PC-3 (cell line): ENCODE data around the gene CCNG2. TPM values are rescaled to one million over a fixed set of nuclear protein-coding genes. Genes with fewer than 3 reads are reported as not detected.

ENCODE experiments used
- ATAC-seq: fragments of 200-7000 bp; cut with Tn5 transposase; 2 replicates; pipeline ENCODE4 v1.9.1; 2020; ENCODE audit warnings: mild to moderate bottlenecking, moderate library complexity
- BruUV-seq: library from RNA; stranded (reverse); fragments of 400-500 nt; replicated peaks from 2 replicates; lab custom pipeline; 2021; lab: Mats Ljungman, UMichigan
- CTCF ChIA-PET: fragments of 300-600 bp; sonication (Branson Sonifier 250); formaldehyde crosslinking; loops from one replicate; lab custom pipeline; 2022; ENCODE audit warnings: antibody characterized with exemption; lab: Charles Lee
- POLR2A ChIA-PET: fragments of 300-600 bp; sonication (Branson Sonifier 250); formaldehyde crosslinking; loops from one replicate; lab custom pipeline; 2022; ENCODE audit warnings: antibody characterized with exemption; ENCODE audit not compliant: unreplicated experiment; lab: Charles Lee
- DNase-seq: peaks from one replicate; pipeline ENCODE4 v3.0.0-alpha.2; 2015
- H2AFZ ChIP-seq: fragments of 300-600 bp; sonication (generic); 2 replicates; pipeline ENCODE4 v1.6.0; 2016; ENCODE audit warnings: antibody characterized with exemption, low read length
- H3F3A ChIP-seq: fragments of 300-600 bp; sonication (generic); one replicate; pipeline ENCODE4 v1.6.0; 2017; ENCODE audit warnings: antibody characterized with exemption, low read length, control low read depth, mild to moderate bottlenecking; ENCODE audit not compliant: unreplicated experiment
- H3K27ac ChIP-seq: fragments of 300-600 bp; sonication (generic); 2 replicates; pipeline ENCODE4 v1.5.1; 2016; ENCODE audit warnings: mild to moderate bottlenecking, low read length
- H3K27me3 ChIP-seq: fragments of 300-600 bp; sonication (generic); 2 replicates; pipeline ENCODE4 v1.6.1; 2016; ENCODE audit warnings: low read length, mixed read lengths
- H3K36me3 ChIP-seq: fragments of 300-600 bp; sonication (generic); 2 replicates; pipeline ENCODE4 v1.6.1; 2016; ENCODE audit warnings: low read depth, mixed run types, low read length, mixed read lengths
- H3K4me1 ChIP-seq: fragments of 300-600 bp; sonication (generic); 2 replicates; pipeline ENCODE4 v1.5.1; 2016; ENCODE audit warnings: low read length; ENCODE audit not compliant: insufficient read depth
- H3K4me2 ChIP-seq: fragments of 300-600 bp; sonication (generic); 2 replicates; pipeline ENCODE4 v1.6.0; 2016; ENCODE audit warnings: low read length
- H3K4me3 ChIP-seq: fragments of 300-600 bp; sonication (generic); 2 replicates; pipeline ENCODE4 v1.5.1; 2016; ENCODE audit warnings: mild to moderate bottlenecking, low read length, mixed read lengths
- H3K79me2 ChIP-seq: fragments of 300-600 bp; sonication (generic); 2 replicates; pipeline ENCODE4 v1.6.1; 2017; ENCODE audit warnings: low read length, mixed read lengths
- H3K9ac ChIP-seq: fragments of 300-600 bp; sonication (generic); 2 replicates; pipeline ENCODE4 v1.6.0; 2016; ENCODE audit warnings: mild to moderate bottlenecking, low read length
- H3K9me2 ChIP-seq: fragments of 300-600 bp; sonication (generic); replicated peaks from 2 replicates; pipeline ENCODE4 v1.6.1; 2016; ENCODE audit warnings: mixed run types, low read length, mixed read lengths
- H3K9me3 ChIP-seq: fragments of 300-600 bp; sonication (generic); 2 replicates; pipeline ENCODE4 v1.6.1; 2016; ENCODE audit warnings: low read length, mixed read lengths
- H4K20me1 ChIP-seq: fragments of 300-600 bp; sonication (generic); 2 replicates; pipeline ENCODE4 v1.6.1; 2016; ENCODE audit warnings: low read length, mixed read lengths
- CTCF ChIP-seq: fragments of 300-600 bp; sonication (generic); conservative IDR thresholded peaks from 2 replicates; pipeline ENCODE4 v1.5.1; 2017; ENCODE audit warnings: antibody characterized with exemption, low read depth, mild to moderate bottlenecking, low read length
- EZH2 ChIP-seq: fragments of 300-600 bp; sonication (generic); IDR thresholded peaks from one replicate; pipeline ENCODE4 v1.6.1; 2017; ENCODE audit warnings: antibody characterized with exemption, mild to moderate bottlenecking, low read length; ENCODE audit not compliant: unreplicated experiment
- EZH2phosphoT487 ChIP-seq: fragments of 300-600 bp; sonication (generic); IDR thresholded peaks from 2 replicates; pipeline ENCODE4 v1.6.1; 2018; ENCODE audit warnings: mild to moderate bottlenecking, antibody characterized with exemption, low read length, borderline replicate concordance
- intact Hi-C: fragments of 100-400 bp; cut with micrococcal nuclease; formaldehyde crosslinking; loops from 2 replicates; pipeline ENCODE4 v1.9.0; 2023
- total RNA-seq: library from RNA; depleted of rRNA; stranded (reverse); fragments of >200 nt; gene quantifications from 2 replicates; pipeline ENCODE4 v1.2.3, GENCODE V29; 2014

The CCNG2 gene
- total RNA-seq, 1 experiment from 2014 or later: 8.0 TPM

- BruUV-seq: no TSS peak
- DNase-seq: peak; percentile 15
- H3K9me2 ChIP-seq: no peaks in the 10 kb centered on the region
- peak overlapping the region; percentile 56 for H3K9ac ChIP-seq
- H3F3A ChIP-seq: peaks cover 7% of the 10 kb centered on the region
- peak overlapping the region; percentile 74 for H3K4me2 ChIP-seq
- no peak for TF ChIP-seq EZH2
- TF ChIP-seq CTCF: no peak
- no peak for TF ChIP-seq EZH2phosphoT487
- H3K27me3 ChIP-seq: no peaks in the 10 kb centered on the region
- no peaks in the 10 kb centered on the region for H3K9me3 ChIP-seq
- H2AFZ ChIP-seq: peak overlapping the region; percentile 10; the same call in 1 of the 2 replicates
- H3K79me2 ChIP-seq: no peaks in the 10 kb centered on the region
- H3K36me3 ChIP-seq: no peaks in the 10 kb centered on the region
- intact Hi-C loops: no loop called here
- no peak overlapping the region; the same call in 1 of the 2 replicates for H3K4me3 ChIP-seq
- peaks cover 54% of the 10 kb centered on the region for H3K4me1 ChIP-seq
- ATAC-seq: peak; percentile 11; the same call in 1 of the 2 replicates
- peak overlapping the region; percentile 96 for H3K27ac ChIP-seq
- ChIA-PET CTCF (no interaction called here), POLR2A (interaction anchor here (0.5 to 1.0 kb wide), 2 partner anchors 11 to 74 kb away, joined by 4 to 5 read pairs; no protein-coding TSS in a partner anchor)
- H4K20me1 ChIP-seq: no peaks in the 10 kb centered on the region
Measured at GRCh38 chr4:77147079-77147782, 9.8 kb upstream of the CCNG2 start.

GRCh38 chr4:77148078-77148477 is 8.9 kb upstream of the CCNG2 start:
- no TSS peak for BruUV-seq
- Histone ChIP-seq H3K79me2 (no peaks in the 10 kb centered on the region), H2AFZ (no peak overlapping the region), H3K27ac (no peak overlapping the region), H3K4me3 (no peak overlapping the region), H3K27me3 (no peaks in the 10 kb centered on the region), H3F3A (peaks cover 7% of the 10 kb centered on the region), H4K20me1 (no peaks in the 10 kb centered on the region), H3K36me3 (no peaks in the 10 kb centered on the region), H3K4me1 (peaks cover 54% of the 10 kb centered on the region), H3K9me3 (no peaks in the 10 kb centered on the region), H3K4me2 (no peak overlapping the region), H3K9me2 (no peaks in the 10 kb centered on the region), H3K9ac (no peak overlapping the region)
- ATAC-seq (no peak), DNase-seq (no peak)
- POLR2A ChIA-PET: no interaction called here
- CTCF ChIA-PET: no interaction called here
- no peak for TF ChIP-seq EZH2
- TF ChIP-seq CTCF: no peak
- TF ChIP-seq EZH2phosphoT487: no peak
- intact Hi-C loops: no loop called here

GRCh38 chr4:77149789-77150188 is 7.2 kb upstream of the CCNG2 start:
- no peak overlapping the region for H3K4me2 ChIP-seq
- H3K36me3 ChIP-seq: no peaks in the 10 kb centered on the region
- no peak overlapping the region for H2AFZ ChIP-seq
- intact Hi-C loops: no loop called here
- H3K9me3 ChIP-seq: no peaks in the 10 kb centered on the region
- H3K79me2 ChIP-seq: no peaks in the 10 kb centered on the region
- TF ChIP-seq EZH2phosphoT487: no peak
- TF ChIP-seq EZH2: no peak
- TF ChIP-seq CTCF: no peak
- no peaks in the 10 kb centered on the region for H3K27me3 ChIP-seq
- H3K4me3 ChIP-seq: no peak overlapping the region
- H3K27ac ChIP-seq: no peak overlapping the region
- DNase-seq: no peak
- no TSS peak for BruUV-seq
- no peaks in the 10 kb centered on the region for H4K20me1 ChIP-seq
- no peaks in the 10 kb centered on the region for H3K9me2 ChIP-seq
- peaks cover 7% of the 10 kb centered on the region for H3F3A ChIP-seq
- ATAC-seq: no peak
- H3K9ac ChIP-seq: no peak overlapping the region
- peaks cover 55% of the 10 kb centered on the region for H3K4me1 ChIP-seq
- POLR2A ChIA-PET: no interaction called here
- CTCF ChIA-PET: no interaction called here
